Peyer's patch (tissue), 4 donors: ENCODE results near the gene OR52A5. TPM values are rescaled to one million over a fixed set of nuclear protein-coding genes. Genes with fewer than 3 reads are reported as not detected.
A peak's percentile ranks its signal among the peaks of the same experiment; 100 is the strongest.

ENCODE experiments used
- DNase-seq, 3 donors: peaks; one replicate each; pipeline ENCODE4 v3.0.0-alpha.2; 2017 to 2019
- H3K27ac ChIP-seq, 4 donors: fragments of 200-600 bp; sonication (generic); one replicate each; pipeline ENCODE4 v1.5.1; 2016 to 2019
- H3K27me3 ChIP-seq, 2 donors: fragments of 200-600 bp; sonication (generic); one replicate each; pipeline ENCODE4 v1.5.1; 2019
- H3K36me3 ChIP-seq, 3 donors: fragments of 200-600 bp; sonication (generic); one replicate each; pipeline ENCODE4 v1.5.1; 2016 to 2019
- H3K4me1 ChIP-seq, 4 donors: fragments of 200-600 bp; sonication (generic); one replicate each; pipeline ENCODE4 v1.5.1; 2016 to 2019
- H3K4me3 ChIP-seq, 4 donors: fragments of 200-600 bp; sonication (generic); 1 replicate in 3 of 4; 2 replicates in 1 of 4; pipeline ENCODE4 v1.5.1; 2016 to 2019; ENCODE audit warnings: mild to moderate bottlenecking in 1 of 4
- H3K9me3 ChIP-seq, 4 donors: fragments of 200-600 bp; sonication (generic); one replicate each; pipeline ENCODE4 v1.5.1; 2016 to 2019; ENCODE audit warnings: mild to moderate bottlenecking in 1 of 4
- CTCF ChIP-seq, 6 experiments: fragments of 450-650 bp in 4 of 6; fragments of 200-600 bp in 2 of 6; sonication (generic) in 1 of 6; IDR thresholded peaks; one replicate each; pipeline ENCODE4 v1.5.1; 2017 to 2019; ENCODE audit warnings: antibody characterized with exemption in 6 of 6, mild to moderate bottlenecking in 3 of 6, moderate library complexity in 1 of 6
- POLR2A ChIP-seq, 2 donors: fragments of 450-650 bp; IDR thresholded peaks; one replicate each; pipeline ENCODE4 v1.5.1; 2017; ENCODE audit warnings: antibody characterized with exemption in 2 of 2, mild to moderate bottlenecking in 2 of 2, moderate library complexity in 2 of 2
- total RNA-seq, 4 donors: library from RNA; depleted of rRNA; stranded (reverse); fragments of >200 nt; gene quantifications; one replicate each; pipeline ENCODE4 v1.1.0, GENCODE V29; 2016

The OR52A5 gene
- total RNA-seq, 4 donors from 2014 or later = not detected

GRCh38 chr11:5136261-5136660 is 1.9 kb downstream of the OR52A5 start:
- Histone ChIP-seq H3K36me3 (no peaks in the 10 kb centered on the region), H3K27me3 (no peaks in the 10 kb centered on the region), H3K27ac (no peak overlapping the region), H3K4me1 (no peaks in the 10 kb centered on the region), H3K4me3 (no peak overlapping the region), H3K9me3 (no peaks in the 10 kb centered on the region)
- no peak for DNase-seq
- TF ChIP-seq CTCF (IDR thresholded peaks at IDR 0.05) = no peak
- no peak for TF ChIP-seq POLR2A (IDR thresholded peaks at IDR 0.05)

- H3K27me3 ChIP-seq = no peaks in the 10 kb centered on the region
- H3K4me1 ChIP-seq = no peaks in the 10 kb centered on the region
- no peaks in the 10 kb centered on the region for H3K9me3 ChIP-seq
- H3K27ac ChIP-seq = no peak overlapping the region
- TF ChIP-seq POLR2A (IDR thresholded peaks at IDR 0.05) = no peak
- no peak for DNase-seq
- H3K4me3 ChIP-seq = no peak overlapping the region
- no peaks in the 10 kb centered on the region for H3K36me3 ChIP-seq
Measured at GRCh38 chr11:5131584-5132335, 6.4 kb downstream of the OR52A5 start.

DNA sequence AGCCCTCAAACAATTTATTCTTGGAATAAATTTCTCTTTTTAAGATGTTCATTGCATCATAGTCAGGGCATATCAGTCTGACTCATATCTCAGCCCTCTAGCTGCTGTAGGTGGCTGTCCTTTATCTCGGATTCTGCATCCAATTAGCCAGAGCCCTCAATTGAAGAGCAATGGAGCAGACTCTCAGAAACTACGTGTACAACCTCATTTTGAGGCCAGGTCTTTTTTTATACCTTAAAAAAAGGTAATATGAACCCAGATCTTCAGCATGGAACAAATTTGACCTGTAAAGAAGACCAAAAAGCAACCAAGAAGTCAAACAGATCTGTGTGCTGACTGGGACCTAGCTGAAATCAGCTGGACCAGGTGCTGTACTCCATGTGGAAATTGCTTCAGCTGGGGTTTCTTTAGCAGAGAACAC is 8.7 kb downstream of the OR52A5 start:
- H3K4me3 ChIP-seq = no peak overlapping the region
- TF ChIP-seq POLR2A (IDR thresholded peaks at IDR 0.05) = no peak
- no peak for TF ChIP-seq CTCF (IDR thresholded peaks at IDR 0.05)
- H3K36me3 ChIP-seq = no peaks in the 10 kb centered on the region
- no peaks in the 10 kb centered on the region for H3K4me1 ChIP-seq
- no peak for DNase-seq
- H3K27me3 ChIP-seq = no peaks in the 10 kb centered on the region
- H3K9me3 ChIP-seq = no peaks in the 10 kb centered on the region
- no peak overlapping the region for H3K27ac ChIP-seq

GRCh38 chr11:5124891-5125620 is 13.1 kb downstream of the OR52A5 start:
- Histone ChIP-seq H3K27me3 (no peaks in the 10 kb centered on the region), H3K36me3 (no peaks in the 10 kb centered on the region), H3K4me1 (no peaks in the 10 kb centered on the region), H3K9me3 (no peaks in the 10 kb centered on the region), H3K27ac (no peak overlapping the region), H3K4me3 (no peak overlapping the region)
- no peak for DNase-seq
- TF ChIP-seq POLR2A (IDR thresholded peaks at IDR 0.05) (no peak), CTCF (IDR thresholded peaks at IDR 0.05) (no peak)

GRCh38 chr11:5123802-5124521 is 14.2 kb downstream of the OR52A5 start:
- no peaks in the 10 kb centered on the region for H3K4me1 ChIP-seq
- no peak overlapping the region for H3K27ac ChIP-seq
- H3K36me3 ChIP-seq = no peaks in the 10 kb centered on the region
- H3K27me3 ChIP-seq = no peaks in the 10 kb centered on the region
- H3K9me3 ChIP-seq = no peaks in the 10 kb centered on the region
- TF ChIP-seq CTCF (IDR thresholded peaks at IDR 0.05) (peak in 5 of 6 experiments; percentile 33 to 72 (median 62)), POLR2A (IDR thresholded peaks at IDR 0.05) (no peak)
- H3K4me3 ChIP-seq = no peak overlapping the region
- DNase-seq = peak in 2 of 3 donors; percentile 24 to 71

DNA sequence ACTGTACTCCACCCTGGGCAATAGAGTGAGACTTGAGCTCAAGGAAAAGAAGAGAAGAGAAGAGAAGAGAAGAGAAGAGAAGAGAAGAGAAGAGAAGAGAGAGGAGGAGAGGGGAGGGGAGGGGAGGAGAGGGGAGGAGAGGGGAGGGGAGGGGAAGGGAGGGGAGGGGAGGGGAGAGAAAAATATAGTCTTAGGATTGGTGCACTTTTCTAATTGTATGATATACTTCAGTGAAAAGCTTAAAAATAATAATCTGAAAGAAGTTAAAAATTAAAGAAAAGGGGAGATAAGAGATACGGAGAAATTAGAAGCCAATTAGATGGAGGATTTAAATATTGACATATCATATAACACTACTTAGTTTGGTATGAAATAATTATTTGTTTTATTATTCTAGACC is 19.3 kb downstream of the OR52A5 start:
- TF ChIP-seq POLR2A (IDR thresholded peaks at IDR 0.05) (no peak), CTCF (IDR thresholded peaks at IDR 0.05) (no peak)

More for the DNA sequence above, 19.3 kb downstream of the OR52A5 start:
- no peaks in the 10 kb centered on the region for H3K27me3 ChIP-seq
- no peak for DNase-seq
- H3K36me3 ChIP-seq = no peaks in the 10 kb centered on the region
- H3K4me3 ChIP-seq = no peak overlapping the region
- H3K27ac ChIP-seq = no peak overlapping the region
- no peaks in the 10 kb centered on the region for H3K9me3 ChIP-seq
- no peaks in the 10 kb centered on the region for H3K4me1 ChIP-seq
